PFSK-1 (cell line): Measurements from ENCODE around the gene ZCCHC14.

Experiments used
- FOXP2 ChIP-seq: optimal IDR thresholded peaks from 2 replicates; pipeline ENCODE3; 2011; ENCODE audit warnings: borderline replicate concordance, control low read depth, inconsistent platforms; ENCODE audit not compliant: insufficient read depth; ENCODE audit errors: extremely low read length, extremely low read depth
- POLR2AphosphoS5 ChIP-seq: IDR thresholded peaks from 2 replicates; pipeline ENCODE4 v1.6.1; 2012; ENCODE audit warnings: low read depth, mild to moderate bottlenecking, control low read depth, low read length, moderate library complexity
- REST ChIP-seq, 2 experiments: IDR thresholded peaks; 2 replicates each; pipeline versions ENCODE4 v1.6.1 to v1.8.0; 2011 to 2012; ENCODE audit warnings: low read depth in 2 of 2, low read length in 2 of 2, control low read depth in 1 of 2, inconsistent platforms in 1 of 2, mild to moderate bottlenecking in 1 of 2, moderate library complexity in 1 of 2; ENCODE audit not compliant: insufficient read depth in 1 of 2
- SIN3A ChIP-seq: IDR thresholded peaks from 2 replicates; pipeline ENCODE4 v1.6.1; 2012; ENCODE audit warnings: mild to moderate bottlenecking, low read length, moderate library complexity, borderline replicate concordance; ENCODE audit not compliant: insufficient read depth
- TAF1 ChIP-seq: IDR thresholded peaks from 2 replicates; pipeline ENCODE4 v1.6.1; 2012; ENCODE audit warnings: low read length, control low read depth, borderline replicate concordance; ENCODE audit not compliant: insufficient read depth

Gene ZCCHC14

DNA sequence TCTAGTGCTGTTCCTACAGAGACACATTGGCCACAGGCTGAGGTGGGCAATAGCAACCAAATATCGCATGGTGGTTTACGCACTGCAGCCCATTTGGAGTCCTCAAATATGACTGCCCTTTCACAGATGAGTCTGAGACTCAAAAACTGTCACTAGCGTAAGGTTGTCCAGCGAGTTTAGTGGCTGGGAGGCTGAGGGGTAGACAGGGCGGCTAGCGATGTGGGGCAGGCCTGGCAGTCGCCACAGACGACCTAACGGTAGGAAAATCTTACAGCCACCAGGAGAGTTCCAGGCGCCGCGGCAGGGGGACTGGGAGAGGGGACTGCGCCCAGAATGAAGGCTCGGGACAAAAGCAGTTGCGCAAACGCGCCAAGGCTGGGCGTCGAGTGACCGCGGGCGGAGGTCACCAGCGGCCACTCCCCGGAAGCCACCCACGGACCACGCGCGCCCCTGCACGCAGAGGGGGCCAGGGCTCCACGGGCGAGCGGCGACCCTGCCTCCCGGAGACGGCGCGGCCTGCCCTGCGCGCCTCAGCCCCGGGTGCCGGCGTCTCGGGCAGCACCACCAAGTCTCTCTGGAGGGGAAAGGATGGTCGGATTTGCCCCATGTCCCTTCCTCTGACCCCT is 101.4 kb downstream of the ZCCHC14 start:
- TF ChIP-seq FOXP2 (no peak), SIN3A (no peak), POLR2AphosphoS5 (no peak), REST (IDR thresholded peaks at IDR 0.05; ENCODE audit: insufficient read depth in 1 of 2, low read depth in 2 of 2, low read length in 2 of 2) (no peak), TAF1 (no peak)

- TF ChIP-seq POLR2AphosphoS5 (no peak), REST (IDR thresholded peaks at IDR 0.05; ENCODE audit: insufficient read depth in 1 of 2, low read depth in 2 of 2, low read length in 2 of 2) (no peak)
Observed at GRCh38 chr16:87390641-87391323, 102.0 kb downstream of the ZCCHC14 start.

GRCh38 chr16:87389245-87389644 is 103.6 kb downstream of the ZCCHC14 start:
- TF ChIP-seq TAF1 (no peak), REST (IDR thresholded peaks at IDR 0.05; ENCODE audit: insufficient read depth in 1 of 2, low read depth in 2 of 2, low read length in 2 of 2) (no peak)

DNA sequence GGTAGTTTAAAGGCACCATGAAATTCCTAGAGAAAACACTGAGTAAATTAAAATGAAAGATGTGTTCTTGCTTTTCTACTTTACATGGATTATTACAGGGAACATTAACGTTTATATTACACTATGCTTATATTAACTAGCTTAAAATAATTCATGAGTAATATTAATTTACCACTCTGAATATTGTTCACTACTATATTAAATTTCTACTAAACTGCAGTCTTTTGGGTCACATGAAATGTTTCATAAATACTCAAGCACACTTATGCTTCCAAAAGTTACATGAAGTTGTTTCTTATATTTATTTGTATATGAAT is 104.0 kb downstream of the ZCCHC14 start:
- TF ChIP-seq REST (IDR thresholded peaks at IDR 0.05; ENCODE audit: insufficient read depth in 1 of 2, low read depth in 2 of 2, low read length in 2 of 2) (no peak), SIN3A (no peak), TAF1 (no peak), POLR2AphosphoS5 (no peak), FOXP2 (no peak)
